Activated B cell treated with CpG ODN at 0.5 μM for 24 hours (primary cell): ENCODE results near the gene ASPRV1. TPM values are rescaled to one million over a fixed set of nuclear protein-coding genes. Genes with fewer than 3 reads are reported as not detected.

ENCODE experiments used
- ATAC-seq: fragments of 200-7000 bp; cut with Tn5 transposase; one replicate; pipeline ENCODE4 v1.10.0; 2021; ENCODE audit warnings: low read depth, mild to moderate bottlenecking, moderate library complexity
- CTCF ChIA-PET: fragments of 350-600 bp; sonication (Branson Sonifier 250); formaldehyde crosslinking; loops from one replicate; lab custom pipeline; 2021; ENCODE audit warnings: antibody characterized with exemption; lab: Charles Lee
- POLR2A ChIA-PET: fragments of 350-600 bp; sonication (Branson Sonifier 250); formaldehyde crosslinking; loops from one replicate; lab custom pipeline; 2021; ENCODE audit warnings: antibody characterized with exemption; lab: Charles Lee
- DNase-seq: peaks from one replicate; pipeline ENCODE4 v3.0.0; 2022
- H3K27ac Mint-ChIP-seq: one replicate; pipeline ENCODE4 v1.8.0; 2020; ENCODE audit warnings: mixed read lengths
- H3K27me3 Mint-ChIP-seq: one replicate; pipeline ENCODE4 v1.8.0; 2021; ENCODE audit warnings: mixed read lengths
- H3K36me3 Mint-ChIP-seq: one replicate; pipeline ENCODE4 v1.8.0; 2021; ENCODE audit warnings: low read depth, mixed read lengths
- H3K4me1 Mint-ChIP-seq: one replicate; pipeline ENCODE4 v1.8.0; 2021; ENCODE audit warnings: mixed read lengths
- H3K4me3 Mint-ChIP-seq: one replicate; pipeline ENCODE4 v1.8.0; 2020; ENCODE audit warnings: mild to moderate bottlenecking, mixed read lengths
- H3K9me3 Mint-ChIP-seq: one replicate; pipeline ENCODE4 v1.8.0; 2020; ENCODE audit warnings: mixed read lengths
- CTCF ChIP-seq: fragments of 200-600 bp; IDR thresholded peaks from one replicate; pipeline ENCODE4 v1.8.0; 2022; ENCODE audit warnings: antibody characterized with exemption, mild to moderate bottlenecking
- intact Hi-C: fragments of 100-400 bp; cut with micrococcal nuclease; formaldehyde crosslinking; loops from one replicate; pipeline ENCODE4 v1.15.1; 2024
- total RNA-seq: library from RNA; stranded (reverse); gene quantifications from 2 replicates; pipeline ENCODE4 v1.2.3, GENCODE V29; 2022

Gene ASPRV1
- total RNA-seq, 1 donor from 2014 or later, result 0.47 TPM

GRCh38 chr2:69940691-69941090, 20.7 kb downstream of the ASPRV1 start:
- CTCF ChIA-PET, result interaction anchor here (0.6 kb wide), 1 partner anchor 13 kb away, joined by 3 read pairs; no protein-coding TSS in a partner anchor
- DNase-seq (no peak), ATAC-seq (no peak)
- intact Hi-C loops, result no loop called here
- H3K27me3 Mint-ChIP-seq, result no peaks in the 10 kb centered on the region
- H3K36me3 Mint-ChIP-seq, result peaks cover 74% of the 10 kb centered on the region
- no peak overlapping the region for H3K4me3 Mint-ChIP-seq
- no peak for TF ChIP-seq CTCF
- POLR2A ChIA-PET, result no interaction called here
- no peak overlapping the region for H3K27ac Mint-ChIP-seq
- no peaks in the 10 kb centered on the region for H3K4me1 Mint-ChIP-seq
- no peaks in the 10 kb centered on the region for H3K9me3 Mint-ChIP-seq

GRCh38 chr2:69939722-69940121, 21.7 kb downstream of the ASPRV1 start:
- ATAC-seq, result no peak
- POLR2A ChIA-PET, result interaction anchor here (0.7 kb wide), 1 partner anchor 202 kb away, joined by 3 read pairs; no protein-coding TSS in a partner anchor
- H3K4me1 Mint-ChIP-seq, result no peaks in the 10 kb centered on the region
- no peak for TF ChIP-seq CTCF
- H3K27me3 Mint-ChIP-seq, result no peaks in the 10 kb centered on the region
- CTCF ChIA-PET, result no interaction called here
- H3K9me3 Mint-ChIP-seq, result no peaks in the 10 kb centered on the region
- H3K4me3 Mint-ChIP-seq, result no peak overlapping the region
- DNase-seq, result no peak
- intact Hi-C loops, result no loop called here
- H3K27ac Mint-ChIP-seq, result no peak overlapping the region
- H3K36me3 Mint-ChIP-seq, result peaks cover 82% of the 10 kb centered on the region

- intact Hi-C loops, result no loop called here
- CTCF ChIA-PET, result no interaction called here
- Mint-ChIP-seq H3K9me3 (no peaks in the 10 kb centered on the region), H3K36me3 (peaks cover 82% of the 10 kb centered on the region), H3K4me1 (peaks cover 7% of the 10 kb centered on the region), H3K27me3 (no peaks in the 10 kb centered on the region), H3K4me3 (no peak overlapping the region), H3K27ac (no peak overlapping the region)
- ATAC-seq (no peak), DNase-seq (no peak)
- TF ChIP-seq CTCF, result no peak
- POLR2A ChIA-PET, result interaction anchor here (1.2 kb wide), 1 partner anchor 25 kb away, joined by 3 read pairs; no protein-coding TSS in a partner anchor
Observed at GRCh38 chr2:69937968-69938367, 23.5 kb downstream of the ASPRV1 start.

GRCh38 chr2:69936906-69937305, 24.5 kb downstream of the ASPRV1 start:
- peaks cover 7% of the 10 kb centered on the region for H3K4me1 Mint-ChIP-seq
- no peaks in the 10 kb centered on the region for H3K27me3 Mint-ChIP-seq
- ChIA-PET CTCF (no interaction called here), POLR2A (no interaction called here)
- no peak for TF ChIP-seq CTCF
- peaks cover 78% of the 10 kb centered on the region for H3K36me3 Mint-ChIP-seq
- H3K9me3 Mint-ChIP-seq, result no peaks in the 10 kb centered on the region
- no peak for ATAC-seq
- no peak overlapping the region for H3K27ac Mint-ChIP-seq
- H3K4me3 Mint-ChIP-seq, result no peak overlapping the region
- intact Hi-C loops, result no loop called here
- no peak for DNase-seq

- POLR2A ChIA-PET, result no interaction called here
- no peaks in the 10 kb centered on the region for H3K9me3 Mint-ChIP-seq
- no peak overlapping the region for H3K27ac Mint-ChIP-seq
- no peak overlapping the region for H3K4me3 Mint-ChIP-seq
- no peak for TF ChIP-seq CTCF
- no peak for DNase-seq
- no peaks in the 10 kb centered on the region for H3K27me3 Mint-ChIP-seq
- H3K36me3 Mint-ChIP-seq, result peaks cover 62% of the 10 kb centered on the region
- CTCF ChIA-PET, result no interaction called here
- peaks cover 10% of the 10 kb centered on the region for H3K4me1 Mint-ChIP-seq
- intact Hi-C loops, result no loop called here
- no peak for ATAC-seq
Observed at GRCh38 chr2:69935011-69935410, 26.4 kb downstream of the ASPRV1 start.
